Endodermal cell (in vitro differentiated cells): Measurements from ENCODE around the gene UNC93A. TPM values are rescaled to one million over a fixed set of nuclear protein-coding genes. Genes with fewer than 3 reads are reported as not detected.
"Not testable (repeated sequence)": the region's sequence is repeated elsewhere in the genome, so short reads cannot be mapped to it uniquely, and the experiment has no call there.

Experiments
- DNase-seq: peaks from one replicate; pipeline ENCODE4 v3.0.0-alpha.2; 2017
- H3K27ac ChIP-seq: 2 replicates; pipeline ENCODE4 v1.5.1; 2013; ENCODE audit warnings: mild to moderate bottlenecking, low read depth, low read length, moderate library complexity
- H3K27me3 ChIP-seq: 2 replicates; pipeline ENCODE4 v1.6.1; 2013; ENCODE audit warnings: mild to moderate bottlenecking, low read length, moderate library complexity; ENCODE audit not compliant: insufficient read depth, control insufficient read depth, poor library complexity, severe bottlenecking
- H3K36me3 ChIP-seq: 2 replicates; pipeline ENCODE4 v1.7.0; 2013; ENCODE audit warnings: mild to moderate bottlenecking, low read length, moderate library complexity; ENCODE audit not compliant: control insufficient read depth, insufficient read depth
- H3K4me1 ChIP-seq: one replicate; pipeline ENCODE4 v1.7.0; 2013; ENCODE audit warnings: low read length; ENCODE audit not compliant: control insufficient read depth, insufficient read depth
- H3K4me3 ChIP-seq: 2 replicates; pipeline ENCODE4 v1.5.1; 2013; ENCODE audit warnings: mild to moderate bottlenecking, low read length, moderate library complexity
- H3K9ac ChIP-seq: 2 replicates; pipeline ENCODE4 v1.6.1; 2013; ENCODE audit warnings: mild to moderate bottlenecking, low read length, moderate library complexity; ENCODE audit not compliant: poor library complexity, severe bottlenecking; ENCODE audit errors: extremely low read depth
- H3K9me3 ChIP-seq: 2 replicates; pipeline ENCODE4 v1.6.1; 2013; ENCODE audit warnings: mild to moderate bottlenecking, low read length, moderate library complexity; ENCODE audit not compliant: control insufficient read depth
- H3K27ac Mint-ChIP-seq: 2 replicates; pipeline ENCODE4 v1.8.0; 2020; ENCODE audit warnings: mixed read lengths
- H3K27me3 Mint-ChIP-seq: 2 replicates; pipeline ENCODE4 v1.8.0; 2021; ENCODE audit warnings: mild to moderate bottlenecking, mixed read lengths; ENCODE audit not compliant: insufficient read depth
- H3K36me3 Mint-ChIP-seq: 2 replicates; pipeline ENCODE4 v1.8.0; 2020; ENCODE audit warnings: low read depth, mixed read lengths
- H3K4me1 Mint-ChIP-seq: 2 replicates; pipeline ENCODE4 v1.8.0; 2020; ENCODE audit warnings: mixed read lengths
- H3K4me3 Mint-ChIP-seq: 2 replicates; pipeline ENCODE4 v1.8.0; 2020; ENCODE audit warnings: mild to moderate bottlenecking, moderate library complexity, mixed read lengths
- H3K9me3 Mint-ChIP-seq: 2 replicates; pipeline ENCODE4 v1.8.0; 2020; ENCODE audit warnings: mild to moderate bottlenecking, mixed read lengths
- WGBS, 2 experiments: methylation state at CpG; one replicate each; pipeline versions ENCODE4 v1.1.5 to v1.1.7; 2013; ENCODE audit warnings: missing lambda C conversion rate in 2 of 2, mixed read lengths in 1 of 2; ENCODE audit not compliant: insufficient coverage in 1 of 2, insufficient read length in 1 of 2; 5-methylcytosine and 5-hydroxymethylcytosine counted together
- total RNA-seq, 2 donors: library from RNA; stranded (reverse); fragmentation: NEBNext Ultra II Directional in 1 of 2; extraction: Animal tissue kit (Norgen Biotek cat#: 25700) in 1 of 2; gene quantifications; 2 replicates in 1 of 2; 3 replicates in 1 of 2; pipeline ENCODE4 v1.2.1, GENCODE V29; 2021
- TF ChIP-seq, protein P1 (sequence below): fragments of 200-600 bp; sonication (generic); conservative IDR thresholded peaks from 2 replicates; pipeline ENCODE4 v1.5.0; 2021; ENCODE audit warnings: antibody characterized with exemption, mild to moderate bottlenecking

The UNC93A gene
- total RNA-seq, 2 donors from 2014 or later, result 2.0 to 4.0 TPM

DNA sequence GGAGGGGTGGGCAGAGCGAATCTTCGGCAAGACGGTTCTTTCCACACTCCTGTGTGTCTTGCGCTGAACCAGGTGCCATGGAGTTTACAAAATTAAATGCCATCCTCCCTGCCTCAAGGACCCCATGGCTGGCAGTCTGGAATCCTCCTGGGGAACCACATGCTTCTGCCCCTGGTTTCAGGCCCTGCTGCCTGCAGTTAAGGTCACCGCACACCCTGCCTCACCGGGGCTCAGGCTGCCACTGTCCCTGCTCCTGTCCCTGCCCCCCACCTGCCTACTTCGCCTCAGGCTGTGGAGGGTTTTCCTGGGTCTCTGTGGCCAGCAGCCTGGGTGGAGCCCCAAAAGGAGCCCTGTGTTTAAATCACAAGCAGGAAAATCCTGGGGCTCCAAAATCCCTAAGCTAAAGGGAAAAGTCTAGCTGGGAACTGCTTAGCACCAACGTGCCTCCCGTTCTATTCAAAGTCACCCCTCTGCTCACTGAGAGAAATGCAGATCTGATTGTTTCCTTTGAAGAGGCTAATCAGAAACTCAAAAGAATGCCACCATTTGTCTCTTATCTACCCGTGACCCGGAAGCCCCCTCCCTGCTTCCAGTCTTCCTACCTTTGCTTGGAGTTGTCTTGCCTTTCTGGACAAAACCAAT lies 23.2 kb downstream of the UNC93A start:
- peak overlapping the region; percentile 21 for H3K9ac ChIP-seq
- Mint-ChIP-seq H3K9me3 (no peaks in the 10 kb centered on the region), H3K4me3 (no peak overlapping the region), H3K27ac (peak overlapping the region; percentile 72), H3K36me3 (no peaks in the 10 kb centered on the region), H3K27me3 (no peaks in the 10 kb centered on the region), H3K4me1 (peaks cover 28% of the 10 kb centered on the region)
- TF ChIP-seq, protein P1, sequence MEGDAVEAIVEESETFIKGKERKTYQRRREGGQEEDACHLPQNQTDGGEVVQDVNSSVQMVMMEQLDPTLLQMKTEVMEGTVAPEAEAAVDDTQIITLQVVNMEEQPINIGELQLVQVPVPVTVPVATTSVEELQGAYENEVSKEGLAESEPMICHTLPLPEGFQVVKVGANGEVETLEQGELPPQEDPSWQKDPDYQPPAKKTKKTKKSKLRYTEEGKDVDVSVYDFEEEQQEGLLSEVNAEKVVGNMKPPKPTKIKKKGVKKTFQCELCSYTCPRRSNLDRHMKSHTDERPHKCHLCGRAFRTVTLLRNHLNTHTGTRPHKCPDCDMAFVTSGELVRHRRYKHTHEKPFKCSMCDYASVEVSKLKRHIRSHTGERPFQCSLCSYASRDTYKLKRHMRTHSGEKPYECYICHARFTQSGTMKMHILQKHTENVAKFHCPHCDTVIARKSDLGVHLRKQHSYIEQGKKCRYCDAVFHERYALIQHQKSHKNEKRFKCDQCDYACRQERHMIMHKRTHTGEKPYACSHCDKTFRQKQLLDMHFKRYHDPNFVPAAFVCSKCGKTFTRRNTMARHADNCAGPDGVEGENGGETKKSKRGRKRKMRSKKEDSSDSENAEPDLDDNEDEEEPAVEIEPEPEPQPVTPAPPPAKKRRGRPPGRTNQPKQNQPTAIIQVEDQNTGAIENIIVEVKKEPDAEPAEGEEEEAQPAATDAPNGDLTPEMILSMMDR, result no peak
- no peaks in the 10 kb centered on the region for H3K36me3 ChIP-seq
- H3K27me3 ChIP-seq, result no peaks in the 10 kb centered on the region
- DNase-seq, result peak; percentile 70
- 47 to 66% methylated on average over 9 to 11 of the region's 11 CpGs for WGBS, 2 experiments
- H3K9me3 ChIP-seq, result no peaks in the 10 kb centered on the region
- H3K4me3 ChIP-seq, result peak overlapping the region; percentile 51
- H3K27ac ChIP-seq, result no peak overlapping the region
- peaks cover 5% of the 10 kb centered on the region for H3K4me1 ChIP-seq

DNA sequence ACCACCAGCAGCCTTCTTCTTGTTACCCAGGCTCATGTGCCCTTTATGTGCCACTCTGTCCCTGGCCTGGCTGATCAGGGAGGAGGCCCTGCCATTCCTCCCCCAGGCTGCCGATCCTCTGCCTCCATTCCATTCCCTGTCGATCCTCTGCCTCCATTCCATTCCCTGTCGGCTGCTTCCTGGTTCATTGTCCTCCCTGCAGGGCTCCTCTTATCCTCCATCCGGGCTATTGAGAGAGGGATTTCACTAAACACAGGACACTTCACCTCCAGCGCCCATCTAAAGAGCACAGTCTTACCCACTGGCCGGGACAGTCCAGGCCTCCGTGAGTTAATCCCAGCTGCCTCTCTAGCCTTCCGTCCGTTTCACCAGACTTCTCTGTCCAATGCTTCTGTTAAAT lies 26.1 kb downstream of the UNC93A start:
- DNase-seq, result no peak
- Mint-ChIP-seq H3K4me3 (no peak overlapping the region), H3K27ac (no peak overlapping the region), H3K4me1 (peaks cover 29% of the 10 kb centered on the region), H3K27me3 (no peaks in the 10 kb centered on the region), H3K36me3 (no peaks in the 10 kb centered on the region), H3K9me3 (no peaks in the 10 kb centered on the region)
- no peak overlapping the region for H3K4me3 ChIP-seq
- H3K27me3 ChIP-seq, result no peaks in the 10 kb centered on the region
- TF ChIP-seq, protein P1, result no peak
- no peaks in the 10 kb centered on the region for H3K9me3 ChIP-seq
- H3K36me3 ChIP-seq, result no peaks in the 10 kb centered on the region
- H3K9ac ChIP-seq, result no peak overlapping the region
- peaks cover 5% of the 10 kb centered on the region for H3K4me1 ChIP-seq
- WGBS, 2 experiments, result 74 to 83% methylated on average over 8 to 9 of the region's 9 CpGs
- H3K27ac ChIP-seq, result no peak overlapping the region

DNA sequence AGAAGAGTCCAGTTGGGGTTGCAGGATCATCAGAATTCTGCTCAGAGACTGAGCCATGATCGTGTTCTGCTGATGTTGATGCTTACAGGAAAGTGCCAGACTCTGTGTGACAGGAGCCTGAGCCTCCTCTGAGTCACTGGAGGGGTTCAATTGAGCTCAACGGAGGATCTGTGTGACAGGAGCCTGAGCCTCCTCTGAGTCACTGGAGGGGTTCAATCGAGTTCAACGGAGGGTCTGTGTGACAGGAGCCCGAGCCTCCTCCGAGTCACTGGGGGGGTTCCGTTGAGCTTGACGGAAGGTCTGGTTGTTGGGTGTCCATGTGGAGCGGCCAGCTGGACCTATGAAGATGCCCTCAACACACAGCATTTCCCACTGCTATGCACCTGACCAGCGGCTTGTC lies 27.2 kb downstream of the UNC93A start:
- WGBS, 2 experiments, result 85 to 91% methylated on average over 6 to 10 of the region's 10 CpGs
- not testable (repeated sequence) for H3K4me3 ChIP-seq

DNA sequence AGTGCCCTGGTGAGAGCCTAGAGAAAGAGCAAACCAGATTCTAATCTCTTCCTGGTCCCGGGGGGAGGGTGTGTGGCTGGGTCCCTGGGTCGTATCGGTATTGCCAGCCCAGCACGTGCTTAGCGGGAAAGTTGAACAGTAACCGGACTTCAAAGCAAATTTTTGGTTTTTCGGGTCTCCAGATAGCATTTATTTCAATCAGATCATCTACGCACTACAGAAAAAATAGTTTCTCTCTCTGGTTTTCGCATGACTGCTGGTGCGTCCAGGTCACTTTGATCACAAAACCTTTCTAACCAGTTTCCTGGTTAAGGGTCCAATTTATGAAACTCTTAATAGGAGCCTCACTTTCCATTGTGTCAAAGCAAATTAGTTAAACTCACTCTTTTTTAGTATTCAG lies 27.7 kb downstream of the UNC93A start:
- not testable (repeated sequence) for H3K9me3 Mint-ChIP-seq, H3K36me3 Mint-ChIP-seq, H3K9ac ChIP-seq, H3K27me3 ChIP-seq, H3K36me3 ChIP-seq, H3K4me1 ChIP-seq, H3K27me3 Mint-ChIP-seq, H3K27ac Mint-ChIP-seq, DNase-seq, H3K27ac ChIP-seq, H3K4me3 Mint-ChIP-seq, H3K9me3 ChIP-seq, H3K4me3 ChIP-seq
- WGBS, 2 experiments, result 48 to 85% methylated on average over 3 to 10 of the region's 10 CpGs
- peaks cover 25% of the 10 kb centered on the region for H3K4me1 Mint-ChIP-seq

More for the DNA sequence above, 27.2 kb downstream of the UNC93A start:
- not testable (repeated sequence) for H3K9me3 Mint-ChIP-seq, H3K9me3 ChIP-seq, H3K27ac Mint-ChIP-seq, DNase-seq, H3K27me3 ChIP-seq, H3K36me3 Mint-ChIP-seq, H3K27me3 Mint-ChIP-seq, H3K36me3 ChIP-seq, H3K4me3 Mint-ChIP-seq, H3K9ac ChIP-seq, H3K4me1 ChIP-seq, H3K27ac ChIP-seq
- H3K4me1 Mint-ChIP-seq, result peaks cover 29% of the 10 kb centered on the region

DNA sequence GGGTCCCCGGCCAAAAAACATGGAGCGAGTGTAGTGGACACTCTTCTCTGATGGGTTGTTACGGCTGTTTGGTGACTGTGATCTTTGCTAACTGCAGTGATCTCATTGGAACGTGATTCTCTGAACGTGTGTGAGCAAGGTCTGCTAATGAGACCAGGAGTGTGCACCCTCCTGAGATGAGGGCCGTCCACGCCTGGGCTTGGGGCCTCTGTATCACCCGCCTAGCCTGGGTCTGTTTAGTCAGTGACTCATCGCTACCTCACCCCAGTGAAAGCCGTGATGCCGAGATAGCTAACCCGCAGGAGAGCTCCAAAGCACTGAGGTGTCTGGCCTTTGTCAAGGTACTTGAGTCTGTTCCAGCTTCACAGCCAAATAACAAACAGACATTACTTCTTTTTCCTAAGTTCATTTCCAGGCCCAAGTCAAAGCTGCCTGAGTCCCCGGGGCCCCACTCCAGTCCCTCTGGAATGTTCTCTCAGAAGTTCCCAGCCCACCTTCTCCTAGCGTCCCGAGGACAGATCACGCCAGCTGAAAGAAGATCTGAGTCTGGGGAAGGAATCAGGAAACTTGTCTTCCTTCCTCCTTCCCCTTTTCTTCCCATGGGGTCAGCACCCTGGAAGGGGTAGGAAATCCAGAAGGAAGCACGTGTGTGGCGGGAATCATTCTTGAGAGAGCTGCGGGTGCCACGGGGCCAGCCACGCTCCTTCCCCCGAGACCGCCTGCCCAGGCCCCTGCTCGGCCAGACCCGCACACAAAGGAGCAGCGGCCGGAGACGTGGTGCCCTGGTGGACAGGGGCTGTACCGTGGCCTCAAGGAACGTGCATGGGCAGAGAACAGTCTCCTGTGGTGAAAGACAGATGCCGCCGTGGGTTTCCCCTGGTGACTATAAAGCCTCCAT lies 29.0 kb downstream of the UNC93A start:
- H3K27ac ChIP-seq, DNase-seq, H3K27me3 Mint-ChIP-seq, H3K36me3 ChIP-seq, H3K27me3 ChIP-seq, H3K9me3 Mint-ChIP-seq, H3K4me3 ChIP-seq, H3K9me3 ChIP-seq, H3K27ac Mint-ChIP-seq, H3K36me3 Mint-ChIP-seq, H3K9ac ChIP-seq, H3K4me3 Mint-ChIP-seq, H3K4me1 ChIP-seq: not testable (repeated sequence)
- peaks cover 13% of the 10 kb centered on the region for H3K4me1 Mint-ChIP-seq
- 85% methylated on average over 18 of the region's 32 CpGs; no CpG with 5 or more reads in 1 of the 2 experiments for WGBS, 2 experiments
